Karpas-422 (cell line): ENCODE results near the gene TAF5. TPM values are rescaled to one million over a fixed set of nuclear protein-coding genes. Genes with fewer than 3 reads are reported as not detected.
"Not testable (repeated sequence)": the region's sequence is repeated elsewhere in the genome, so short reads cannot be mapped to it uniquely, and the experiment has no call there.

Source experiments
- DNase-seq: peaks from one replicate; pipeline ENCODE4 v3.0.0-alpha.2; 2015
- H2AFZ ChIP-seq: fragments of 200-600 bp; sonication (generic); 2 replicates; pipeline ENCODE4 v1.6.1; 2014; ENCODE audit warnings: antibody characterized with exemption, low read length, mixed read lengths
- H3K27ac ChIP-seq: fragments of 200-600 bp; sonication (generic); 2 replicates; pipeline ENCODE4 v1.5.1; 2014; ENCODE audit warnings: mild to moderate bottlenecking, low read length, moderate library complexity
- H3K27me3 ChIP-seq: fragments of 200-600 bp; sonication (generic); 2 replicates; pipeline ENCODE4 v1.6.1; 2014; ENCODE audit warnings: low read length, mixed read lengths
- H3K36me3 ChIP-seq: fragments of 200-600 bp; sonication (generic); 2 replicates; pipeline ENCODE4 v1.6.1; 2014; ENCODE audit warnings: low read length, mixed read lengths; ENCODE audit not compliant: insufficient read depth
- H3K4me1 ChIP-seq: fragments of 200-600 bp; sonication (generic); 2 replicates; pipeline ENCODE4 v1.6.1; 2014; ENCODE audit warnings: mild to moderate bottlenecking, low read length, mixed read lengths
- H3K4me2 ChIP-seq: fragments of 200-600 bp; sonication (generic); 2 replicates; pipeline ENCODE4 v1.6.1; 2014; ENCODE audit warnings: low read length, low read depth, mild to moderate bottlenecking; ENCODE audit not compliant: poor library complexity, severe bottlenecking
- H3K4me3 ChIP-seq: fragments of 200-600 bp; sonication (generic); 2 replicates; pipeline ENCODE4 v1.5.1; 2014; ENCODE audit warnings: mild to moderate bottlenecking, antibody characterized with exemption, low read length, mixed read lengths
- H3K79me2 ChIP-seq: fragments of 200-600 bp; sonication (generic); 2 replicates; pipeline ENCODE4 v1.6.1; 2014; ENCODE audit warnings: mild to moderate bottlenecking, low read length, mixed read lengths
- H3K9ac ChIP-seq: fragments of 200-600 bp; sonication (generic); 2 replicates; pipeline ENCODE4 v1.6.0; 2014; ENCODE audit warnings: low read length
- H3K9me2 ChIP-seq: fragments of 200-600 bp; sonication (generic), shearing (Covaris generic); replicated peaks from 2 replicates; pipeline ENCODE4 v1.6.0; 2014; ENCODE audit warnings: mild to moderate bottlenecking, low read length, moderate library complexity; ENCODE audit not compliant: insufficient read depth
- H3K9me3 ChIP-seq: fragments of 300-700, 200-600 bp; sonication (generic); 2 replicates; pipeline ENCODE4 v1.6.1; 2014; ENCODE audit warnings: low read length, mixed read lengths
- H4K20me1 ChIP-seq: fragments of 200-600 bp; sonication (generic); 2 replicates; pipeline ENCODE4 v1.6.1; 2014; ENCODE audit warnings: mild to moderate bottlenecking, antibody characterized with exemption, low read length, low read depth; ENCODE audit not compliant: insufficient read depth
- total RNA-seq: library from RNA; depleted of rRNA; stranded (reverse); fragments of >200 nt; shearing (Covaris generic); gene quantifications from 2 replicates; pipeline ENCODE4 v1.2.3, GENCODE V29; 2014; ENCODE audit warnings: low replicate concordance

The TAF5 gene
- total RNA-seq, 1 experiment from 2014 or later = 5.7 TPM

DNA sequence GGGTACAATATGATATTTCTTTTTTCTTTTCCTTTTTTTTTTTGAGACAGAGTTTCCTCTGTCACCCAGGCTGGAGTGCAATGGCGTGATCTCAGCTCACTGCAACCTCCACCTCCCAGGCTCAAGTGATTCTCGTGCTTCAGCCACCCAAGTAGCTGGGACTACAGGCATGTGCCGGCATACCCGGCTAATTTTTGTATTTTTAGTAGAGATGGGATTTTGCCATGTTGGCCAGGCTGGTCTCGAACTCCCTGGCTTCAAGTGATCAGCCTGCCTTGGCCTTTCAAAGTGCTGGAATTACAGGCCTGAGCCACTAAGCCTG, 49.3 kb downstream of the TAF5 start:
- H3K27ac ChIP-seq, H3K4me2 ChIP-seq, H4K20me1 ChIP-seq, H3K9ac ChIP-seq, DNase-seq, H3K27me3 ChIP-seq, H2AFZ ChIP-seq, H3K79me2 ChIP-seq, H3K9me3 ChIP-seq, H3K4me3 ChIP-seq, H3K9me2 ChIP-seq, H3K4me1 ChIP-seq: not testable (repeated sequence)
- peaks cover 63% of the 10 kb centered on the region; the same call in 1 of the 2 replicates for H3K36me3 ChIP-seq

DNA sequence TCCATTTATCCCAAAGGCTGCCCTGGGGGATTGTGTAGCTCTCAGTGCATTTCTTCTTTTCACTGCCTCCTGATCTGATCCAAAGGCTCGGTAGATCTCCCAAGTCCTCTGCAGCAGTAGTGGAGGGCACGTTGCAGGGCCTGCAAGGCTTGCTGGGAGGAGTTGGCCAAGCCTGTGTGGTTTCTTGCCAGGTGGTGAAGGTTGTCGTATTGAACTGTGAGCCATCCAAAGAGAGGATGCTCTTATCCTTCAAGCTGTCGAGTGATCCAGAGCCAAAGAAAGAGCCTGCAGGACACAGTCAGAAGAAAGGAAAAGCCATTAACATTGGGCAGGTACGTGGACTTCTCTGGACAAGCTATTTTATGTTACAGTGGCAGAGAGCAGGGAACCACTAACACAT, 49.8 kb downstream of the TAF5 start:
- no peaks in the 10 kb centered on the region for H3K9me2 ChIP-seq
- no peaks in the 10 kb centered on the region for H3K27me3 ChIP-seq
- no peaks in the 10 kb centered on the region for H3K9me3 ChIP-seq
- no peaks in the 10 kb centered on the region for H4K20me1 ChIP-seq
- no peak overlapping the region for H3K4me2 ChIP-seq
- no peak overlapping the region for H3K9ac ChIP-seq
- no peak overlapping the region for H2AFZ ChIP-seq
- H3K79me2 ChIP-seq = peaks cover 6% of the 10 kb centered on the region; the same call in 1 of the 2 replicates
- no peak overlapping the region for H3K27ac ChIP-seq
- DNase-seq = no peak
- H3K4me3 ChIP-seq = no peak overlapping the region
- H3K4me1 ChIP-seq = no peaks in the 10 kb centered on the region
- H3K36me3 ChIP-seq = peaks cover 67% of the 10 kb centered on the region

DNA sequence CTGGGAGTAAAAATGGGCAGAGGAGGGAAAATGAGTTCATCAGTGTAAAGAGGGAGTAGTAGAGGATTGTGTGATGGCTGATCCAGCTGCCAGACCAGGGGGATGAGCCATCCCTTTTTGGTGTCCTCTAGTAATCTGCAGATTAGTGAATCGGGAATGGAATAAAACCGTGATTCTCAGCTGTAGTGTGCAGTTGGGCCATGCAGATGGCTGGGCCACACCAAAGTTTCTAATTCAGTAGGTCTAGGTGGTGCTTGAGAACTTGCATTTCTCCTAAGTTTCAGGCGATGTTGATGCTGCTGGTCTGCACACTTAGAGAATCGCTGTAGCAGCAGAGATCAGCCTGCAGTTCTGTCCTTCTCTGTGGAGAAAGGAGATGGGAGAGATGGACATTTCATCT, 51.3 kb downstream of the TAF5 start:
- DNase-seq = no peak
- no peak overlapping the region for H3K4me2 ChIP-seq
- H3K4me3 ChIP-seq = no peak overlapping the region
- H3K27me3 ChIP-seq = no peaks in the 10 kb centered on the region
- H3K4me1 ChIP-seq = no peaks in the 10 kb centered on the region
- peaks cover 8% of the 10 kb centered on the region; the same call in 1 of the 2 replicates for H3K79me2 ChIP-seq
- H3K9me2 ChIP-seq = no peaks in the 10 kb centered on the region
- H3K36me3 ChIP-seq = peaks cover 69% of the 10 kb centered on the region
- H3K9me3 ChIP-seq = no peaks in the 10 kb centered on the region
- no peak overlapping the region for H3K9ac ChIP-seq
- no peaks in the 10 kb centered on the region for H4K20me1 ChIP-seq
- no peak overlapping the region for H2AFZ ChIP-seq
- no peak overlapping the region for H3K27ac ChIP-seq

DNA sequence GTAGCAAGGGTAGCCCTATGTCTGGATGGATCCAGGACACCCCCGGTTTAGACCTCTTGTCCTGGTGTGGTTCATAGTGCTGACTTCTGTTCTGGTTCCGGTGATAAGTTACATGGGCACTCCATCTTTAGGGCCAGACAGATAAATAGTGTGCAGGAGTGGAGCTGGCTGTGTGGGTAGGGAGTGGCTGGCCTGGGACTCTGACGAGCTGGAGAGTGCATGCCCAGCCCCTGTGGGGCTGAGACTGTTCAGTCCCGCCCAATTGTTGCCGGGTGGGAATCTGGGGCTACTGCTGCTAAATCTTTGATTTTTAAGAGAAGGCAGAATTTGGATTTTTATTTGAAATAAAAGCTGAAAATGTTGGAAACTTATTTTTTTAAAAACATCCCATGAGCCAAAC, 56.0 kb downstream of the TAF5 start:
- Histone ChIP-seq H3K27ac (no peak overlapping the region), H3K79me2 (peaks cover 17% of the 10 kb centered on the region)

DNA sequence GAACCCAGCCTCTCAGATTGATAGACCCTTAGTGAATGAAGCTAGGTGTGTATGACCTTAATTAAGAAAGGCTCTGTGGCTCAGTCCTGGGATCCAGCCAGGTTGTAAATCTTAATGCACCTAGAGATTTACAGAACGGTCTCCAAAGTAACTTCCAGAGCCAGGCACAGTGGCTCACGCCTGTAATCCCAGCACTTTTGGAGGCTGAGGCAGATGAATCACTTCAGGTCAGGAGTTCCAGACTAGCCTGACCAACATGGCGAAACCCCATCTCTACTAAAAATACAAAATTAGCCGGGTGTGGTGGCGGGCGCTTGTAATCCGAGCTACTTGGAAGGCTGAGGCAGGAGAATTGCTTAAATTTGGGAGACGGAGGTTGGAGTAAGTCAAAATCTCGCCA, 60.1 kb downstream of the TAF5 start:
- peaks cover 78% of the 10 kb centered on the region for H3K36me3 ChIP-seq
- H3K9me2 ChIP-seq = no peaks in the 10 kb centered on the region
- DNase-seq = no peak

More for the DNA sequence above, 56.0 kb downstream of the TAF5 start:
- H3K27me3 ChIP-seq = no peaks in the 10 kb centered on the region
- no peak overlapping the region for H3K4me3 ChIP-seq
- no peak overlapping the region for H3K9ac ChIP-seq
- H3K36me3 ChIP-seq = peaks cover 64% of the 10 kb centered on the region
- 0 out of 2 replicates have a peak, but pooled peaks cover 4% of the 10 kb centered on the region for H4K20me1 ChIP-seq
- H3K4me1 ChIP-seq = no peaks in the 10 kb centered on the region
- H2AFZ ChIP-seq = no peak overlapping the region
- no peaks in the 10 kb centered on the region for H3K9me3 ChIP-seq
- H3K9me2 ChIP-seq = no peaks in the 10 kb centered on the region
- DNase-seq = no peak
- H3K4me2 ChIP-seq = no peak overlapping the region

DNA sequence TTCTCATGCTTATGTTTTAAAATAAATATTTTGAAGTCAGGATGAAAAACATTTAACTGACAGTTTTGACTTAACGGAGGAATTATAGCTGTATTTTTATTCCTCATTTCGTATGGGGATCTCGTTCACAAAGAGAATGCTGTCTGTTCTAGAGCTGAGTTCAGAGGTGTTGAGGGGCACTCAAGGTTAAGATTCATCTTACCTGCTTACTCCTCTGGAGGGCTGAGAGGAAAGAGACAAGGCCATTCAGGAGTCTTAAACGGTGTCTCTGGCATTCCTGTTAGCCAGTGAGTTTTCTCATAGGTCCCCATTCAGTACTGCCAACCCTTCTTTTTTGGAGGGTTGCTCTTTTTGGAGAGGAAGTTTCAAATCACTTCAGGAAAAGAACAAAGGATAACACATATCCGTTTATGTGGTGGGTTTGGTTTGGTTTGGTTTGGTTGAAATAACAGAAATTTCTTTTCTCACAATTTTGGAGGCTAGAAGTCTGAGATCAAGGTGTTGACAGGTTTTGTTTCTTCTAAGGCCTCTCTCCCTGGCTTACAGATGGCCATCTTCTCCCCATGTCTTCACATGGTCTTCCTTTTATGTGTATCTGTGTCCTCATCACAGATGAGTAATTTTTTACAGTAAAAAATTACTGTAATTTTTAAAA, 61.3 kb downstream of the TAF5 start:
- Histone ChIP-seq H3K4me2 (no peak overlapping the region), H3K4me3 (no peak overlapping the region), H3K4me1 (no peaks in the 10 kb centered on the region), H3K79me2 (peaks cover 13% of the 10 kb centered on the region), H3K9me3 (no peaks in the 10 kb centered on the region), H2AFZ (no peak overlapping the region), H3K27ac (no peak overlapping the region), H4K20me1 (0 out of 2 replicates have a peak, but pooled peaks cover 4% of the 10 kb centered on the region), H3K9me2 (no peaks in the 10 kb centered on the region), H3K36me3 (peaks cover 74% of the 10 kb centered on the region), H3K9ac (no peak overlapping the region), H3K27me3 (no peaks in the 10 kb centered on the region)
- DNase-seq = no peak

More for the DNA sequence above, 60.1 kb downstream of the TAF5 start:
- H4K20me1 ChIP-seq = 0 out of 2 replicates have a peak, but pooled peaks cover 4% of the 10 kb centered on the region
- H3K27ac ChIP-seq = no peak overlapping the region
- H3K79me2 ChIP-seq = peaks cover 15% of the 10 kb centered on the region
- H3K9ac ChIP-seq = no peak overlapping the region
- H2AFZ ChIP-seq = no peak overlapping the region
- no peak overlapping the region for H3K4me2 ChIP-seq
- no peaks in the 10 kb centered on the region for H3K9me3 ChIP-seq
- no peak overlapping the region for H3K4me3 ChIP-seq
- H3K4me1 ChIP-seq = no peaks in the 10 kb centered on the region
- no peaks in the 10 kb centered on the region for H3K27me3 ChIP-seq

DNA sequence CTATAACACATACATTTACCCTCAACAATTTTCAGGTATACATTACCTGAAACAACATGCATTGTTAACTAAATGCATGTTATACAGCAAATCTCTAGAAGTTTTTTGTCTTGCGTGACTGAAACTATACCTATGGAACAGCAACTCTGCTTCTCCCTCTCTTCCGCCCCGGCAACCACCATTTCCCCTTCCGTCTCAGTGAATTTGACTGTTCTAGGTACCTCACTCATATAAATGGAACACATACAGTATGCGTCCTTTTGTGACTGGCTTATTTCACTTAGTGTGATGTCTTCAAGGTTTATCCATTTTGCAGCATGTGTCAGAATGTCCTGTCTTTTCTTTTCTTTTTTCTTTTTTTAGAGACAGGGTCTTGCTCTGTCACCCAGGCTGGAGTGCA, 61.9 kb downstream of the TAF5 start:
- Histone ChIP-seq H2AFZ (no peak overlapping the region), H3K79me2 (peaks cover 9% of the 10 kb centered on the region; the same call in 1 of the 2 replicates)
- no peak for DNase-seq

DNA sequence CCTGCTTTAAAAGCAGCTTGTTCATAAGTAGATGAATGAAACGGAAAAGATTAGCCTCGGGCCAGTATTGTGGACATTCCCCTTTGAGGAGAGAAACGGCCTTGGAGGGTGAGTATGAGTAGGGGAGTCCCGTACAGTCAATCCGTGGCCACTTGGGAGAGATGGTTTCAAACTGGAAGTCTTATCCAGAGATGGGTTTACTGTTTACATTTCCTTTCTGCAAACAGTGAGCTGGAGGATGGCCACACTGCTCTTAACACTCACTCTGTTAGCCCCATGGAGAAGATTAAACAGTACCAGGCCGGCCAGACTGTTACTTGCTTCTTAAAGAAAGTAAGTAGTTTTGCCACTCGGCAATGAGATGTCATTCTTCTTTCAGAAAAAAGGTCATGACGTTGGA, 64.1 kb downstream of the TAF5 start:
- Histone ChIP-seq H3K79me2 (peaks cover 4% of the 10 kb centered on the region; the same call in 1 of the 2 replicates), H3K9me3 (no peaks in the 10 kb centered on the region), H2AFZ (no peak overlapping the region), H3K36me3 (peaks cover 68% of the 10 kb centered on the region), H3K4me2 (no peak overlapping the region), H3K9ac (no peak overlapping the region), H3K9me2 (no peaks in the 10 kb centered on the region), H3K4me3 (no peak overlapping the region), H3K27me3 (no peaks in the 10 kb centered on the region), H3K4me1 (no peaks in the 10 kb centered on the region), H4K20me1 (no peaks in the 10 kb centered on the region), H3K27ac (no peak overlapping the region)
- no peak for DNase-seq

More for the DNA sequence above, 61.9 kb downstream of the TAF5 start:
- 0 out of 2 replicates have a peak, but pooled peaks cover 4% of the 10 kb centered on the region for H4K20me1 ChIP-seq
- no peak overlapping the region for H3K27ac ChIP-seq
- H3K4me2 ChIP-seq = no peak overlapping the region
- no peaks in the 10 kb centered on the region for H3K9me2 ChIP-seq
- no peak overlapping the region for H3K4me3 ChIP-seq
- H3K27me3 ChIP-seq = no peaks in the 10 kb centered on the region
- H3K9ac ChIP-seq = no peak overlapping the region
- peaks cover 71% of the 10 kb centered on the region for H3K36me3 ChIP-seq
- no peaks in the 10 kb centered on the region for H3K9me3 ChIP-seq
- H3K4me1 ChIP-seq = no peaks in the 10 kb centered on the region
